DND-41 (cell line): ENCODE measurements around the gene RACK1.
A peak's percentile ranks its signal among the peaks of the same experiment; 100 is the strongest.

ENCODE experiments used
- ATAC-seq: fragments of 200-7000 bp; cut with Tn5 transposase; 3 replicates; pipeline ENCODE4 v1.9.1; 2021; ENCODE audit warnings: low read depth; ENCODE audit not compliant: insufficient read depth
- DNase-seq: peaks from one replicate; pipeline ENCODE4 v3.0.0-alpha.2; 2020
- H2AFZ ChIP-seq: 2 replicates; pipeline ENCODE4 v1.6.0; 2012; ENCODE audit warnings: low read depth, low read length
- H3K27ac ChIP-seq: 2 replicates; pipeline ENCODE4 v1.5.1; 2012; ENCODE audit warnings: low read length, inconsistent platforms
- H3K27me3 ChIP-seq: fragments of 200-600 bp; sonication (generic); 2 replicates; pipeline ENCODE4 v1.6.0; 2012; ENCODE audit warnings: low read length, mild to moderate bottlenecking, inconsistent platforms; ENCODE audit not compliant: insufficient read depth, poor library complexity
- H3K36me3 ChIP-seq: 2 replicates; pipeline ENCODE4 v1.5.1; 2012; ENCODE audit warnings: low read length, inconsistent platforms; ENCODE audit not compliant: insufficient read depth
- H3K4me1 ChIP-seq: 2 replicates; pipeline ENCODE4 v1.5.1; 2012; ENCODE audit warnings: mild to moderate bottlenecking, low read length; ENCODE audit not compliant: insufficient read depth
- H3K4me2 ChIP-seq: 2 replicates; pipeline ENCODE4 v1.6.0; 2012; ENCODE audit warnings: mild to moderate bottlenecking, moderate library complexity, low read length, inconsistent platforms; ENCODE audit not compliant: insufficient read depth
- H3K4me3 ChIP-seq, 2 experiments: fragments of 200-600 bp in 1 of 2; shearing (Covaris generic) in 1 of 2; 2 replicates each; pipeline ENCODE4 v1.5.1; 2012 to 2016; ENCODE audit warnings: inconsistent platforms in 2 of 2, low read length in 2 of 2, mild to moderate bottlenecking in 2 of 2, low read depth in 1 of 2, moderate library complexity in 1 of 2
- H3K79me2 ChIP-seq: 2 replicates; pipeline ENCODE4 v1.6.0; 2012; ENCODE audit warnings: low read length, inconsistent platforms; ENCODE audit not compliant: insufficient read depth
- H3K9ac ChIP-seq: 2 replicates; pipeline ENCODE4 v1.6.0; 2012; ENCODE audit warnings: low read depth, mild to moderate bottlenecking, inconsistent platforms, low read length, moderate library complexity
- H3K9me3 ChIP-seq: 2 replicates; pipeline ENCODE4 v1.5.1; 2012; ENCODE audit warnings: low read length, moderate library complexity, mild to moderate bottlenecking, inconsistent platforms; ENCODE audit not compliant: insufficient read depth, severe bottlenecking
- H4K20me1 ChIP-seq: 2 replicates; pipeline ENCODE4 v1.6.0; 2012; ENCODE audit warnings: low read length; ENCODE audit not compliant: insufficient read depth
- EZH2 ChIP-seq: IDR thresholded peaks from 3 replicates; pipeline ENCODE4 v1.6.1; 2012; ENCODE audit warnings: borderline replicate concordance, low read depth, mild to moderate bottlenecking, moderate library complexity, low read length, inconsistent platforms; ENCODE audit not compliant: severe bottlenecking
- TF ChIP-seq, protein P1 (sequence below): IDR thresholded peaks from 2 replicates; pipeline ENCODE4 v1.5.1; 2012; ENCODE audit warnings: borderline replicate concordance, low read length, moderate library complexity, mild to moderate bottlenecking; ENCODE audit not compliant: poor library complexity, severe bottlenecking; ENCODE audit errors: extremely low read depth

RACK1 gene

DNA sequence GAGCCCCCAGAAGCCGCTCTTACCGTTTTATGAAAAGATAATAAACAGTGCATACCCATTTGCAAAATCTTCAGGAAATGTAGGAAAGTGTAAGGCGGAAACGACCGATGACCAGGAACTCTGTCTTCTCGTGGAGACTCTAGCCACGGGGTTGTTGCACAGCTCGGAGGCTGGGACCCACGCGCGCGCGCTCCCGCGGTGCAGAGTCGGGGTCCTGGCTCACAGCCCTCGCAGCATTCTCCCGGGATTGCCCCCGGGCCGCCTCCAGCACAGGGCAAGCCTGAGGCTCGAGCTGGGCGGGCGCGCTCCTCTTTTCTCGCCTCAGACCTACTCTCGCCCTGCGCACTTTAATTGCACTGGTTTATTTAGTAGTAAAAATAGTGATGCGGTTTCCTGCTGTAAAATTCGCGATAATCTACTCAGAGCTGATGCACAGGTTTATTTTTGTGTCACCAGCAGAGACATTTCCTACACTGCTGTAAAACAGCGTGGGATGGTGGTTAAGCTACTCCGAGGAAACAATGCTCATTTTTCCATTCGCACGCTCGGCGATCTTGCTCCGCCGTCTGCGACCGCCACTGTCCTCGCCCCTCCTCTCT, 54.2 kb downstream of the RACK1 start:
- peak; percentile 57 for DNase-seq
- TF ChIP-seq, protein P1, sequence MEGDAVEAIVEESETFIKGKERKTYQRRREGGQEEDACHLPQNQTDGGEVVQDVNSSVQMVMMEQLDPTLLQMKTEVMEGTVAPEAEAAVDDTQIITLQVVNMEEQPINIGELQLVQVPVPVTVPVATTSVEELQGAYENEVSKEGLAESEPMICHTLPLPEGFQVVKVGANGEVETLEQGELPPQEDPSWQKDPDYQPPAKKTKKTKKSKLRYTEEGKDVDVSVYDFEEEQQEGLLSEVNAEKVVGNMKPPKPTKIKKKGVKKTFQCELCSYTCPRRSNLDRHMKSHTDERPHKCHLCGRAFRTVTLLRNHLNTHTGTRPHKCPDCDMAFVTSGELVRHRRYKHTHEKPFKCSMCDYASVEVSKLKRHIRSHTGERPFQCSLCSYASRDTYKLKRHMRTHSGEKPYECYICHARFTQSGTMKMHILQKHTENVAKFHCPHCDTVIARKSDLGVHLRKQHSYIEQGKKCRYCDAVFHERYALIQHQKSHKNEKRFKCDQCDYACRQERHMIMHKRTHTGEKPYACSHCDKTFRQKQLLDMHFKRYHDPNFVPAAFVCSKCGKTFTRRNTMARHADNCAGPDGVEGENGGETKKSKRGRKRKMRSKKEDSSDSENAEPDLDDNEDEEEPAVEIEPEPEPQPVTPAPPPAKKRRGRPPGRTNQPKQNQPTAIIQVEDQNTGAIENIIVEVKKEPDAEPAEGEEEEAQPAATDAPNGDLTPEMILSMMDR = no peak
- no peak for TF ChIP-seq EZH2
- peak; percentile 18 for ATAC-seq
- Histone ChIP-seq H3K27me3 (no peaks in the 10 kb centered on the region), H3K9ac (peak overlapping the region; percentile 85), H3K9me3 (no peaks in the 10 kb centered on the region), H3K4me3 (peak overlapping the region; percentile 81 to 92), H2AFZ (peak overlapping the region; percentile 94), H4K20me1 (no peaks in the 10 kb centered on the region), H3K27ac (peak overlapping the region; percentile 90), H3K4me2 (peak overlapping the region; percentile 100), H3K79me2 (peaks cover 9% of the 10 kb centered on the region), H3K36me3 (no peaks in the 10 kb centered on the region; the same call in 1 of the 2 replicates), H3K4me1 (peaks cover 50% of the 10 kb centered on the region)

DNA sequence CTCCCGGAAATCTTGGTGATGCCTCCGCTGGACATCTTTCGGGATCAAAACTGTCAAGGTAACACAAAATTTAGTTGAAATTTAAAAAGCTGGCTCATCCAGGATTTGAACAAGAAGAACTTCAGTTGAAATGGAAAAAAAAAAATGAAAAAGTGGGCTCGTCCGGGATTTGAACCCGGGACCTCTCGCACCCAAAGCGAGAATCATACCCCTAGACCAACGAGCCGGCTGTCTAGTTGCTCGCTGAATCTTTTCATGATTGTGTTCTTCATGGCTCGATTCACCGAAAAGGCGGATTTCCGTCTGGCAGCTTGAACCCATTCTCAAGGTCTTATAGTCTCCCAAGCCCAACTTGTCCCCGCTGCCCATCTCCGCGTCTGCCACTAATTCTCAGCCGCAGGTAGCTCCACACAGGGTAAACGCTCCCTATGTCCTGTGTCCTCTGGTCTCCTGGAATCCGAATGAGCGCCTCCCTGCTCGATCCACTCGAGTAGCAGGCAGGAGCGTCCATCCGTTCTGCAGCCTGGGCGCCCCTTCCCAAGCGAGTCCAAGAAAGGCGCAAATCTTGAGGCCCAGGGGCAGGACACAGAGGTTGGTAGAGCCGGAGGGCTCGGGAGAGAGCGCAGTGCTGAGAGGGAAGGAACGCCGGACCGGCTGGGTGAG, 54.9 kb downstream of the RACK1 start:
- H3K4me1 ChIP-seq = peaks cover 55% of the 10 kb centered on the region
- H3K9me3 ChIP-seq = no peaks in the 10 kb centered on the region
- H3K36me3 ChIP-seq = no peaks in the 10 kb centered on the region; the same call in 1 of the 2 replicates
- TF ChIP-seq EZH2 = no peak
- TF ChIP-seq, protein P1 = peak; percentile 28
- peak overlapping the region; percentile 100 for H3K4me2 ChIP-seq
- DNase-seq = peak; percentile 80
- H3K79me2 ChIP-seq = peaks cover 9% of the 10 kb centered on the region
- no peaks in the 10 kb centered on the region for H3K27me3 ChIP-seq
- H3K4me3 ChIP-seq = peak overlapping the region; percentile 81 to 92
- peak overlapping the region; percentile 94 for H2AFZ ChIP-seq
- peak overlapping the region; percentile 85 for H3K9ac ChIP-seq
- no peaks in the 10 kb centered on the region for H4K20me1 ChIP-seq
- ATAC-seq = peak; percentile 2; the same call in 2 of the 3 replicates
- peak overlapping the region; percentile 90 for H3K27ac ChIP-seq

DNA sequence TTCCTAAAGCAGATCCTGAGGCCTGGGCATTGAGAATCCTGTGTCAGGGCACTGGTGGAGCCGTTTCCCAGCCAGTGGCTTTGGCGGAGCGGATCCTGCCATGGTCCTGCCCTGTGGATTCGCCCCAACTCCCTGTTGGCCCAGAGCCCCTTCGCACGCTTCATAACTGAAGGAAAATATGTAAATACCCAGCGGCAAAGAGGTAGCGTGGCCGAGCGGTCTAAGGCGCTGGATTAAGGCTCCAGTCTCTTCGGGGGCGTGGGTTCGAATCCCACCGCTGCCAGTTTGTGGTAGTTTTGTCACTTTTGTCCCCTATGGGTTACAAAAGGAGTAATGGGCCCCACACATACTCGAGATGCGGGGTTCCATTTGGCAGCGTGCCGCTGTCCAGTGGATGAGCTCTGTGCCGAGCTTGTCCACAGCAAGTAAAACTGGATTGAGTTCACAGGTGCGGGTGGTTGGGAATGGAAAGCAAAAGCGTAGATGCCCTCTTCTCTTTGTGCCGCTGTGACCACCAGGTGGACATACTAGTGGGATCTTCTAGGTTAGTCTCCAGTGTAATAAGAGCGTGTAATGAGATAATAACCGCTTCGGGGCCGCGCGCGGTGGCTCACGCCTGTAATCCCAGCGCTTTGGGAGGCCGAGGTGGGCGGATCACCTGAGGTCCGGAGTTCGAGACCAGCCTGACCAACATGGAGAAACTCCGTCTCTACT, 56.0 kb downstream of the RACK1 start:
- H2AFZ ChIP-seq = no peak overlapping the region
- H3K9ac ChIP-seq = no peak overlapping the region
- peaks cover 48% of the 10 kb centered on the region for H3K4me1 ChIP-seq
- DNase-seq (peak; percentile 41), ATAC-seq (no peak)
- H3K27me3 ChIP-seq = no peaks in the 10 kb centered on the region
- peaks cover 5% of the 10 kb centered on the region for H3K79me2 ChIP-seq
- H3K36me3 ChIP-seq = no peaks in the 10 kb centered on the region; the same call in 1 of the 2 replicates
- H3K27ac ChIP-seq = no peak overlapping the region
- H3K4me2 ChIP-seq = no peak overlapping the region
- no peaks in the 10 kb centered on the region for H4K20me1 ChIP-seq
- TF ChIP-seq EZH2 = no peak
- TF ChIP-seq, protein P1 = no peak
- H3K4me3 ChIP-seq = no peak overlapping the region
- H3K9me3 ChIP-seq = no peaks in the 10 kb centered on the region
